Erythroblast (primary cell): ENCODE results near the gene DR1.

Experiments
- GATA1 ChIP-seq: IDR thresholded peaks from 2 replicates; pipeline ENCODE4 v1.6.1; 2011; ENCODE audit warnings: low read depth, mild to moderate bottlenecking, control low read depth, low read length, moderate library complexity
- POLR2A ChIP-seq: IDR thresholded peaks from 2 replicates; pipeline ENCODE4 v1.6.1; 2011; ENCODE audit warnings: mild to moderate bottlenecking, low read length

DNA sequence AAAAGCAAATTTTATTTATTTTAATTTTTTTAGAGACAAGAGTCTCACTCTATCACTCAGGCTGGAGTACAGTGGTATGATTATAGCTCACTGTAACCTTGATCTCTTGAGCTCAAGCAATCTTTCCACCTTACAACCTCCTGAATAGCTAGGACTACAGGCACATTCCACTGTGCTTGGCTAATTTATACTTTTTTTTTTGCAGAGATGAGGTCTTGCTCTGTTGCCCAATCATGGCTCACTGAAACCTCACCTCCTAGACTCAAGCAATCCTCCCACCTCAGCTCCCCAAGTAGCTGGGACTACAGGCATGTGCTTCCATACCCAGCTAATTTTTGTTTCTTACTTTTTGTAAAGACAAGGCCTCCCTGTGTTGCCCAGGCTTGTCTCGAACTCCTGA, 49.5 kb downstream of the DR1 start:
- no peak for TF ChIP-seq POLR2A
- no peak for TF ChIP-seq GATA1
